WTC11 (cell line): Measurements from ENCODE around the gene LUC7L. TPM values are rescaled to one million over a fixed set of nuclear protein-coding genes. Genes with fewer than 3 reads are reported as not detected.

Source experiments
- ATAC-seq: fragments of 200-7000 bp; cut with Tn5 transposase; 2 replicates; pipeline ENCODE4 v1.10.0; 2021; ENCODE audit warnings: mild to moderate bottlenecking, moderate library complexity
- CTCF ChIA-PET: fragments of 300-600 bp; sonication (Branson Sonifier 250); formaldehyde crosslinking; loops from one replicate; lab custom pipeline; 2021; ENCODE audit warnings: antibody characterized with exemption; lab: Charles Lee
- POLR2A ChIA-PET: fragments of 350-600 bp; sonication (Branson Sonifier 250); formaldehyde crosslinking; loops from one replicate; lab custom pipeline; 2021; ENCODE audit warnings: antibody characterized with exemption; lab: Charles Lee
- DNase-seq: peaks from one replicate; pipeline ENCODE4 v3.0.0; 2021; ENCODE audit warnings: low spot score
- H3K27ac Mint-ChIP-seq: 2 replicates; pipeline ENCODE4 v1.8.0; 2021; ENCODE audit warnings: mixed read lengths
- H3K27me3 Mint-ChIP-seq: 2 replicates; pipeline ENCODE4 v1.8.0; 2021; ENCODE audit warnings: low read depth, mild to moderate bottlenecking, moderate library complexity, mixed read lengths
- H3K36me3 Mint-ChIP-seq: 2 replicates; pipeline ENCODE4 v1.8.0; 2021; ENCODE audit warnings: mixed read lengths
- H3K4me1 Mint-ChIP-seq: 2 replicates; pipeline ENCODE4 v1.8.0; 2022; ENCODE audit warnings: mixed read lengths
- H3K4me3 Mint-ChIP-seq: 2 replicates; pipeline ENCODE4 v1.8.0; 2021; ENCODE audit warnings: mild to moderate bottlenecking, moderate library complexity, mixed read lengths
- H3K9me3 Mint-ChIP-seq: 2 replicates; pipeline ENCODE4 v1.8.0; 2021; ENCODE audit warnings: mixed read lengths
- ETV6 ChIP-seq: sonication (generic); formaldehyde crosslinking; IDR thresholded peaks from 2 replicates; pipeline ENCODE4 v1.8.1; 2022; ENCODE audit warnings: mild to moderate bottlenecking, missing genetic modification reagents
- FOXP1 ChIP-seq: sonication (generic); formaldehyde crosslinking; IDR thresholded peaks from 2 replicates; pipeline ENCODE4 v1.8.0; 2022; ENCODE audit warnings: missing genetic modification reagents, mild to moderate bottlenecking, moderate library complexity, borderline replicate concordance
- HMGA2 ChIP-seq: fragments of 250-450 bp; sonication (Bioruptor Pico); IDR thresholded peaks from 2 replicates; pipeline ENCODE4 v1.4.0; 2021; ENCODE audit warnings: mild to moderate bottlenecking, moderate library complexity
- MXD4 ChIP-seq: fragments of 250-450 bp; sonication (Bioruptor Pico); IDR thresholded peaks from 2 replicates; pipeline ENCODE4 v1.8.0; 2021; ENCODE audit warnings: mild to moderate bottlenecking, moderate library complexity, borderline replicate concordance
- NR3C1 ChIP-seq: sonication (generic); formaldehyde crosslinking; conservative IDR thresholded peaks from 2 replicates; pipeline ENCODE4 v1.8.1; 2023; ENCODE audit warnings: low read depth, mild to moderate bottlenecking, missing genetic modification reagents
- RORB ChIP-seq: fragments of 250-450 bp; sonication (Bioruptor Pico); IDR thresholded peaks from 2 replicates; pipeline ENCODE4 v1.9.0; 2021; ENCODE audit warnings: mild to moderate bottlenecking
- TCF7 ChIP-seq: sonication (generic); formaldehyde crosslinking; IDR thresholded peaks from 2 replicates; pipeline ENCODE4 v1.8.0; 2022; ENCODE audit warnings: mild to moderate bottlenecking, low read depth, missing genetic modification reagents, moderate library complexity
- TP53 ChIP-seq: sonication (generic); formaldehyde crosslinking; IDR thresholded peaks from 2 replicates; pipeline ENCODE4 v1.8.1; 2023; ENCODE audit warnings: mild to moderate bottlenecking, missing genetic modification reagents
- total RNA-seq: library from RNA; stranded (reverse); gene quantifications from 3 replicates; pipeline ENCODE4 v1.2.3, GENCODE V29; 2021
- TF ChIP-seq, protein P1 (sequence below): sonication (generic); formaldehyde crosslinking; IDR thresholded peaks from 2 replicates; pipeline ENCODE4 v1.8.1; 2022; ENCODE audit warnings: missing genetic modification reagents, borderline replicate concordance
- TF ChIP-seq, protein P2 (sequence below): sonication (generic); formaldehyde crosslinking; IDR thresholded peaks from 2 replicates; pipeline ENCODE4 v1.8.0; 2022; ENCODE audit warnings: mild to moderate bottlenecking, missing genetic modification reagents
- TF ChIP-seq, protein P3 (sequence below): sonication (generic); formaldehyde crosslinking; IDR thresholded peaks from 2 replicates; pipeline ENCODE4 v1.8.1; 2023; ENCODE audit warnings: mild to moderate bottlenecking, missing genetic modification reagents
- TF ChIP-seq, protein P4 (sequence below): sonication (generic); formaldehyde crosslinking; IDR thresholded peaks from 2 replicates; pipeline ENCODE4 v1.8.1; 2023; ENCODE audit warnings: mild to moderate bottlenecking, missing genetic modification reagents, moderate library complexity
- TF ChIP-seq, protein P5 (sequence below): fragments of 250-450 bp; sonication (Bioruptor Pico); IDR thresholded peaks from 2 replicates; pipeline ENCODE4 v1.9.0; 2021; ENCODE audit warnings: mild to moderate bottlenecking
- TF ChIP-seq, protein P6 (sequence below): fragments of 250-450 bp; sonication (Bioruptor Pico); IDR thresholded peaks from 2 replicates; pipeline ENCODE4 v1.8.0; 2021; ENCODE audit warnings: mild to moderate bottlenecking
- TF ChIP-seq, protein P7 (sequence below): sonication (generic); formaldehyde crosslinking; IDR thresholded peaks from 2 replicates; pipeline ENCODE4 v1.8.0; 2023; ENCODE audit warnings: missing genetic modification reagents, mild to moderate bottlenecking, borderline replicate concordance
- TF ChIP-seq, protein P8 (sequence below): sonication (generic); formaldehyde crosslinking; IDR thresholded peaks from 2 replicates; pipeline ENCODE4 v1.8.0; 2022; ENCODE audit warnings: mild to moderate bottlenecking, missing genetic modification reagents

The LUC7L gene
- total RNA-seq, 1 experiment from 2014 or later: 111 TPM

DNA sequence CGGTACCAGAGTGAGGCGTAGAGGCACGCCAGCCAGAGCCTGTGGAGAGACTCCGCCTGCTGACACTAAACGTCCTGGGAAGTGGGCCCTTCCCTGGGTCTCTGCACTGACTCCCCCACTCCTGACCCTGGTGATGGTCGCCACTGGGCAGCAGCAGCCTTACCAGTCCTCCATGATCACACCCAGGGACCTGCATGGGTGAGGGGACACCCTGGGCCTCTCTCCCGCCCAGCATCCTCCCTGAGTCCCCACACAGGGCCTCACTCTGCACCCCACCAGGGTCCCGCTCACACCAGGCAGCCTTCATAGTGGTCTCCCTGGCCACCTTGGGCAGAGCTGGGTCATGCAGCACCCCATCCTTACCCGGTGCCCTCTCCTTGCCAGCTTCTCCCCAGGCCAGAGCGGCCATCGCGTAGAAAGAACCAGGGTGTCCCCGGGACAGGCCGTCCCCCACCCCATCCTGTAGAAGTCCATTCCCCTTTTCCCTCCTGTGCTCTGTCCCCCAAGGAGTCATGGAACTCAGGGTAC, 35.8 kb upstream of the LUC7L start (continued):
- TF ChIP-seq, protein P1, sequence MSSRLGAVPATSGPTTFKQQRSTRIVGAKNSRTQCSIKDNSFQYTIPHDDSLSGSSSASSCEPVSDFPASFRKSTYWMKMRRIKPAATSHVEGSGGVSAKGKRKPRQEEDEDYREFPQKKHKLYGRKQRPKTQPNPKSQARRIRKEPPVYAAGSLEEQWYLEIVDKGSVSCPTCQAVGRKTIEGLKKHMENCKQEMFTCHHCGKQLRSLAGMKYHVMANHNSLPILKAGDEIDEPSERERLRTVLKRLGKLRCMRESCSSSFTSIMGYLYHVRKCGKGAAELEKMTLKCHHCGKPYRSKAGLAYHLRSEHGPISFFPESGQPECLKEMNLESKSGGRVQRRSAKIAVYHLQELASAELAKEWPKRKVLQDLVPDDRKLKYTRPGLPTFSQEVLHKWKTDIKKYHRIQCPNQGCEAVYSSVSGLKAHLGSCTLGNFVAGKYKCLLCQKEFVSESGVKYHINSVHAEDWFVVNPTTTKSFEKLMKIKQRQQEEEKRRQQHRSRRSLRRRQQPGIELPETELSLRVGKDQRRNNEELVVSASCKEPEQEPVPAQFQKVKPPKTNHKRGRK (CRISPR knock-in tag): no peak
- TF ChIP-seq, protein P2, sequence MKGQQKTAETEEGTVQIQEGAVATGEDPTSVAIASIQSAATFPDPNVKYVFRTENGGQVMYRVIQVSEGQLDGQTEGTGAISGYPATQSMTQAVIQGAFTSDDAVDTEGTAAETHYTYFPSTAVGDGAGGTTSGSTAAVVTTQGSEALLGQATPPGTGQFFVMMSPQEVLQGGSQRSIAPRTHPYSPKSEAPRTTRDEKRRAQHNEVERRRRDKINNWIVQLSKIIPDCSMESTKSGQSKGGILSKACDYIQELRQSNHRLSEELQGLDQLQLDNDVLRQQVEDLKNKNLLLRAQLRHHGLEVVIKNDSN (CRISPR knock-in tag): no peak
- TF ChIP-seq, protein P3, sequence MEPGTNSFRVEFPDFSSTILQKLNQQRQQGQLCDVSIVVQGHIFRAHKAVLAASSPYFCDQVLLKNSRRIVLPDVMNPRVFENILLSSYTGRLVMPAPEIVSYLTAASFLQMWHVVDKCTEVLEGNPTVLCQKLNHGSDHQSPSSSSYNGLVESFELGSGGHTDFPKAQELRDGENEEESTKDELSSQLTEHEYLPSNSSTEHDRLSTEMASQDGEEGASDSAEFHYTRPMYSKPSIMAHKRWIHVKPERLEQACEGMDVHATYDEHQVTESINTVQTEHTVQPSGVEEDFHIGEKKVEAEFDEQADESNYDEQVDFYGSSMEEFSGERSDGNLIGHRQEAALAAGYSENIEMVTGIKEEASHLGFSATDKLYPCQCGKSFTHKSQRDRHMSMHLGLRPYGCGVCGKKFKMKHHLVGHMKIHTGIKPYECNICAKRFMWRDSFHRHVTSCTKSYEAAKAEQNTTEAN (CRISPR knock-in tag): no peak
- TF ChIP-seq RORB (CRISPR knock-in tag): no peak

DNA sequence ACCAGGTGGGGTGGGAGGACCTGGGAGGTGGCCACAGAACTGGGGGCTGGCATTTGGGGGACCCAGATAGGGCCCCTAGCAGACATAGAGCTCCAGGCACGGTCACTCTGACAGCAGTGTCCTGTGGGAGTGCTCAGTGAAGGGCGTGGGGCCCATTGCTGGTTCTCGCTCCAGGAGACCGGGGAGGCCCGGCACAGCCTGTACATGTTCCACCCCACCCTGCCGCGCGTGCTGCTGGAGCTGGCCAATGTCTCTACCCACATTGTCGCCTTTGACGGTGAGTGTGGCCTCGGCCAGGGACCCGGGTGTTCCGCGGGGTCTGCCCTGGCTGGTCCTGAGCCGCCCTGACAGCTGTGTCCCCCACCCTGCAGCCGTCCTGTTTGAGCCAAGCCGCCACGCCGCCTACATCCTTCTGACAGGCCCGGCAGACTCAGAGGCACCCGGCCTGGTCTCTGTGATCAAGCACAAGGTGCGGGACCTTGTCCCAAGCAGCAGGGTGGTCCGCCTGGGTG, 35.2 kb upstream of the LUC7L start:
- POLR2A ChIA-PET: no interaction called here
- Mint-ChIP-seq H3K27ac (no peak overlapping the region), H3K36me3 (peaks cover 6% of the 10 kb centered on the region; the same call in 1 of the 2 replicates), H3K4me1 (no peaks in the 10 kb centered on the region), H3K27me3 (no peaks in the 10 kb centered on the region), H3K4me3 (no peak overlapping the region), H3K9me3 (no peaks in the 10 kb centered on the region)
- ATAC-seq: no peak
- no peak for DNase-seq
- CTCF ChIA-PET: interaction anchor here (1.1 kb wide), 1 partner anchor 88 kb away, joined by 5 read pairs; no protein-coding TSS in a partner anchor
- no peak for TF ChIP-seq MXD4
- no peak for TF ChIP-seq HMGA2
- TF ChIP-seq, protein P1 (CRISPR knock-in tag): no peak
- TF ChIP-seq ETV6: no peak
- TF ChIP-seq, protein P4, sequence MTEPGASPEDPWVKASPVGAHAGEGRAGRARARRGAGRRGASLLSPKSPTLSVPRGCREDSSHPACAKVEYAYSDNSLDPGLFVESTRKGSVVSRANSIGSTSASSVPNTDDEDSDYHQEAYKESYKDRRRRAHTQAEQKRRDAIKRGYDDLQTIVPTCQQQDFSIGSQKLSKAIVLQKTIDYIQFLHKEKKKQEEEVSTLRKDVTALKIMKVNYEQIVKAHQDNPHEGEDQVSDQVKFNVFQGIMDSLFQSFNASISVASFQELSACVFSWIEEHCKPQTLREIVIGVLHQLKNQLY (CRISPR knock-in tag): no peak
- TF ChIP-seq, protein P5, sequence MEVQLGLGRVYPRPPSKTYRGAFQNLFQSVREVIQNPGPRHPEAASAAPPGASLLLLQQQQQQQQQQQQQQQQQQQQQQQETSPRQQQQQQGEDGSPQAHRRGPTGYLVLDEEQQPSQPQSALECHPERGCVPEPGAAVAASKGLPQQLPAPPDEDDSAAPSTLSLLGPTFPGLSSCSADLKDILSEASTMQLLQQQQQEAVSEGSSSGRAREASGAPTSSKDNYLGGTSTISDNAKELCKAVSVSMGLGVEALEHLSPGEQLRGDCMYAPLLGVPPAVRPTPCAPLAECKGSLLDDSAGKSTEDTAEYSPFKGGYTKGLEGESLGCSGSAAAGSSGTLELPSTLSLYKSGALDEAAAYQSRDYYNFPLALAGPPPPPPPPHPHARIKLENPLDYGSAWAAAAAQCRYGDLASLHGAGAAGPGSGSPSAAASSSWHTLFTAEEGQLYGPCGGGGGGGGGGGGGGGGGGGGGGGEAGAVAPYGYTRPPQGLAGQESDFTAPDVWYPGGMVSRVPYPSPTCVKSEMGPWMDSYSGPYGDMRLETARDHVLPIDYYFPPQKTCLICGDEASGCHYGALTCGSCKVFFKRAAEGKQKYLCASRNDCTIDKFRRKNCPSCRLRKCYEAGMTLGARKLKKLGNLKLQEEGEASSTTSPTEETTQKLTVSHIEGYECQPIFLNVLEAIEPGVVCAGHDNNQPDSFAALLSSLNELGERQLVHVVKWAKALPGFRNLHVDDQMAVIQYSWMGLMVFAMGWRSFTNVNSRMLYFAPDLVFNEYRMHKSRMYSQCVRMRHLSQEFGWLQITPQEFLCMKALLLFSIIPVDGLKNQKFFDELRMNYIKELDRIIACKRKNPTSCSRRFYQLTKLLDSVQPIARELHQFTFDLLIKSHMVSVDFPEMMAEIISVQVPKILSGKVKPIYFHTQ (CRISPR knock-in tag): no peak
- TF ChIP-seq, protein P6, sequence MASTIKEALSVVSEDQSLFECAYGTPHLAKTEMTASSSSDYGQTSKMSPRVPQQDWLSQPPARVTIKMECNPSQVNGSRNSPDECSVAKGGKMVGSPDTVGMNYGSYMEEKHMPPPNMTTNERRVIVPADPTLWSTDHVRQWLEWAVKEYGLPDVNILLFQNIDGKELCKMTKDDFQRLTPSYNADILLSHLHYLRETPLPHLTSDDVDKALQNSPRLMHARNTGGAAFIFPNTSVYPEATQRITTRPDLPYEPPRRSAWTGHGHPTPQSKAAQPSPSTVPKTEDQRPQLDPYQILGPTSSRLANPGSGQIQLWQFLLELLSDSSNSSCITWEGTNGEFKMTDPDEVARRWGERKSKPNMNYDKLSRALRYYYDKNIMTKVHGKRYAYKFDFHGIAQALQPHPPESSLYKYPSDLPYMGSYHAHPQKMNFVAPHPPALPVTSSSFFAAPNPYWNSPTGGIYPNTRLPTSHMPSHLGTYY (CRISPR knock-in tag): no peak
- TF ChIP-seq FOXP1 (CRISPR knock-in tag): no peak
- no peak for TF ChIP-seq TP53 (CRISPR knock-in tag)
- no peak for TF ChIP-seq TCF7 (CRISPR knock-in tag)
- TF ChIP-seq, protein P7, sequence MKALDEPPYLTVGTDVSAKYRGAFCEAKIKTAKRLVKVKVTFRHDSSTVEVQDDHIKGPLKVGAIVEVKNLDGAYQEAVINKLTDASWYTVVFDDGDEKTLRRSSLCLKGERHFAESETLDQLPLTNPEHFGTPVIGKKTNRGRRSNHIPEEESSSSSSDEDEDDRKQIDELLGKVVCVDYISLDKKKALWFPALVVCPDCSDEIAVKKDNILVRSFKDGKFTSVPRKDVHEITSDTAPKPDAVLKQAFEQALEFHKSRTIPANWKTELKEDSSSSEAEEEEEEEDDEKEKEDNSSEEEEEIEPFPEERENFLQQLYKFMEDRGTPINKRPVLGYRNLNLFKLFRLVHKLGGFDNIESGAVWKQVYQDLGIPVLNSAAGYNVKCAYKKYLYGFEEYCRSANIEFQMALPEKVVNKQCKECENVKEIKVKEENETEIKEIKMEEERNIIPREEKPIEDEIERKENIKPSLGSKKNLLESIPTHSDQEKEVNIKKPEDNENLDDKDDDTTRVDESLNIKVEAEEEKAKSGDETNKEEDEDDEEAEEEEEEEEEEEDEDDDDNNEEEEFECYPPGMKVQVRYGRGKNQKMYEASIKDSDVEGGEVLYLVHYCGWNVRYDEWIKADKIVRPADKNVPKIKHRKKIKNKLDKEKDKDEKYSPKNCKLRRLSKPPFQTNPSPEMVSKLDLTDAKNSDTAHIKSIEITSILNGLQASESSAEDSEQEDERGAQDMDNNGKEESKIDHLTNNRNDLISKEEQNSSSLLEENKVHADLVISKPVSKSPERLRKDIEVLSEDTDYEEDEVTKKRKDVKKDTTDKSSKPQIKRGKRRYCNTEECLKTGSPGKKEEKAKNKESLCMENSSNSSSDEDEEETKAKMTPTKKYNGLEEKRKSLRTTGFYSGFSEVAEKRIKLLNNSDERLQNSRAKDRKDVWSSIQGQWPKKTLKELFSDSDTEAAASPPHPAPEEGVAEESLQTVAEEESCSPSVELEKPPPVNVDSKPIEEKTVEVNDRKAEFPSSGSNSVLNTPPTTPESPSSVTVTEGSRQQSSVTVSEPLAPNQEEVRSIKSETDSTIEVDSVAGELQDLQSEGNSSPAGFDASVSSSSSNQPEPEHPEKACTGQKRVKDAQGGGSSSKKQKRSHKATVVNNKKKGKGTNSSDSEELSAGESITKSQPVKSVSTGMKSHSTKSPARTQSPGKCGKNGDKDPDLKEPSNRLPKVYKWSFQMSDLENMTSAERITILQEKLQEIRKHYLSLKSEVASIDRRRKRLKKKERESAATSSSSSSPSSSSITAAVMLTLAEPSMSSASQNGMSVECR (CRISPR knock-in tag): no peak
- no peak for TF ChIP-seq NR3C1 (CRISPR knock-in tag)
- TF ChIP-seq, protein P8, sequence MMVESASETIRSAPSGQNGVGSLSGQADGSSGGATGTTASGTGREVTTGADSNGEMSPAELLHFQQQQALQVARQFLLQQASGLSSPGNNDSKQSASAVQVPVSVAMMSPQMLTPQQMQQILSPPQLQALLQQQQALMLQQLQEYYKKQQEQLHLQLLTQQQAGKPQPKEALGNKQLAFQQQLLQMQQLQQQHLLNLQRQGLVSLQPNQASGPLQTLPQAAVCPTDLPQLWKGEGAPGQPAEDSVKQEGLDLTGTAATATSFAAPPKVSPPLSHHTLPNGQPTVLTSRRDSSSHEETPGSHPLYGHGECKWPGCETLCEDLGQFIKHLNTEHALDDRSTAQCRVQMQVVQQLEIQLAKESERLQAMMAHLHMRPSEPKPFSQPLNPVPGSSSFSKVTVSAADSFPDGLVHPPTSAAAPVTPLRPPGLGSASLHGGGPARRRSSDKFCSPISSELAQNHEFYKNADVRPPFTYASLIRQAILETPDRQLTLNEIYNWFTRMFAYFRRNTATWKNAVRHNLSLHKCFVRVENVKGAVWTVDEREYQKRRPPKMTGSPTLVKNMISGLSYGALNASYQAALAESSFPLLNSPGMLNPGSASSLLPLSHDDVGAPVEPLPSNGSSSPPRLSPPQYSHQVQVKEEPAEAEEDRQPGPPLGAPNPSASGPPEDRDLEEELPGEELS: no peak
